ENCODE data around the gene GPR34.
"Not testable (repeated sequence)": the region's sequence is repeated elsewhere in the genome, so short reads cannot be mapped to it uniquely, and the experiment has no call there.

Gene GPR34

GRCh38 chrX:41693024-41693423 is 4.3 kb downstream of the GPR34 start:
- DNase-seq (ENCODE audit: low read depth, low spot score), result no peak

GRCh38 chrX:41695426-41695825 is 6.7 kb downstream of the GPR34 start:
- DNase-seq (ENCODE audit: low read depth, low spot score), result peak; percentile 5

GRCh38 chrX:41703574-41704029 is 14.8 kb downstream of the GPR34 start:
- DNase-seq (ENCODE audit: low read depth, low spot score), result no peak

GRCh38 chrX:41705042-41705441 is 16.3 kb downstream of the GPR34 start:
- DNase-seq (ENCODE audit: low read depth, low spot score), result no peak

- DNase-seq (ENCODE audit: low read depth, low spot score), result no peak
These were observed 17.1 kb downstream of the GPR34 start for GRCh38 chrX:41705680-41706374.

GRCh38 chrX:41707218-41707617 is 18.4 kb downstream of the GPR34 start:
- DNase-seq (ENCODE audit: low read depth, low spot score), result no peak

GRCh38 chrX:41708486-41708885 is 19.7 kb downstream of the GPR34 start:
- no peak for DNase-seq (ENCODE audit: low read depth, low spot score)

- DNase-seq (ENCODE audit: low read depth, low spot score), result no peak
These were observed 22.4 kb downstream of the GPR34 start for GRCh38 chrX:41711021-41711667.

- DNase-seq (ENCODE audit: low read depth, low spot score), result no peak
These were observed 27.4 kb downstream of the GPR34 start for GRCh38 chrX:41716222-41716621.

- DNase-seq (ENCODE audit: low read depth, low spot score), result no peak
These were observed 28.1 kb downstream of the GPR34 start for GRCh38 chrX:41716767-41717473.

GRCh38 chrX:41718481-41719235 is 29.9 kb downstream of the GPR34 start:
- DNase-seq (ENCODE audit: low read depth, low spot score), result peak; percentile 50

- not testable (repeated sequence) for DNase-seq (ENCODE audit: low read depth, low spot score)
These were observed 30.8 kb downstream of the GPR34 start for GRCh38 chrX:41719610-41720009.

GRCh38 chrX:41720125-41720779 is 31.5 kb downstream of the GPR34 start:
- no peak for DNase-seq (ENCODE audit: low read depth, low spot score)

- no peak for DNase-seq (ENCODE audit: low read depth, low spot score)
These were observed 32.8 kb downstream of the GPR34 start for GRCh38 chrX:41721590-41721989.

GRCh38 chrX:41722214-41722613 is 33.4 kb downstream of the GPR34 start:
- DNase-seq (ENCODE audit: low read depth, low spot score), result no peak

- DNase-seq (ENCODE audit: low read depth, low spot score), result no peak
These were observed 34.2 kb downstream of the GPR34 start for GRCh38 chrX:41722816-41723618.

- DNase-seq (ENCODE audit: low read depth, low spot score), result no peak
These were observed 35.1 kb downstream of the GPR34 start, which contains the start of gene GPR82 for GRCh38 chrX:41723826-41724225. Gene GPR82 (plus strand): TSS chrX:41724181. CDS start chrX:41727027, 2,846 bp downstream.

GRCh38 chrX:41728125-41728524 is 39.4 kb downstream of the GPR34 start:
- DNase-seq (ENCODE audit: low read depth, low spot score), result no peak

GRCh38 chrX:41730081-41730480 is 41.3 kb downstream of the GPR34 start:
- DNase-seq (ENCODE audit: low read depth, low spot score), result peak; percentile 20

- no peak for DNase-seq (ENCODE audit: low read depth, low spot score)
These were observed 43.5 kb downstream of the GPR34 start for GRCh38 chrX:41732260-41732659.
